Anterior cingulate cortex (tissue), 58 donors: ENCODE results near the gene STOML1.

Experiments
- DNase-seq, 58 donors: peaks; one replicate each; lab custom pipeline; 2025; lab: John Stamatoyannopoulos, UW

Gene STOML1

DNA sequence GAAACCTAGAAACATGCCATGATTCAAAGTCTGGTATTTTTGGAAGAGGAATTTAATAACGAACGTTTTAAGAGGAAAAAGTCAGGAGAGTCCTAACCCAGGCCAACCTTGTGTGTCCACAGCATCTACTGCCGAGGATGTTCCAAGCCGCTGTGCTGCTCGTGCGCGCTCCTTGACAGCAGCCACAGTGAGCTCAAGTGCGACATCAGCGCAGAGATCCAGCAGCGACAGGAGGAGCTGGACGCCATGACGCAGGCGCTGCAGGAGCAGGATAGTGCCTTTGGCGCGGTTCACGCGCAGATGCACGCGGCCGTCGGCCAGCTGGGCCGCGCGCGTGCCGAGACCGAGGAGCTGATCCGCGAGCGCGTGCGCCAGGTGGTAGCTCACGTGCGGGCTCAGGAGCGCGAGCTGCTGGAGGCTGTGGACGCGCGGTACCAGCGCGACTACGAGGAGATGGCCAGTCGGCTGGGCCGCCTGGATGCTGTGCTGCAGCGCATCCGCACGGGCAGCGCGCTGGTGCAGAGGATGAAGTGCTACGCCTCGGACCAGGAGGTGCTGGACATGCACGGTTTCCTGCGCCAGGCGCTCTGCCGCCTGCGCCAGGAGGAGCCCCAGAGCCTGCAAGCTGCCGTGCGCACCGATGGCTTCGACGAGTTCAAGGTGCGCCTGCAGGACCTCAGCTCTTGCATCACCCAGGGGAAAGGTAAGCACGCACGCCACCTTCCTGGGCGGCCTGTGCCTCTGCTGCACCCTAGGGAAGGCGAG is 30.8 kb upstream of the STOML1 start:
- DNase-seq: no peak

DNA sequence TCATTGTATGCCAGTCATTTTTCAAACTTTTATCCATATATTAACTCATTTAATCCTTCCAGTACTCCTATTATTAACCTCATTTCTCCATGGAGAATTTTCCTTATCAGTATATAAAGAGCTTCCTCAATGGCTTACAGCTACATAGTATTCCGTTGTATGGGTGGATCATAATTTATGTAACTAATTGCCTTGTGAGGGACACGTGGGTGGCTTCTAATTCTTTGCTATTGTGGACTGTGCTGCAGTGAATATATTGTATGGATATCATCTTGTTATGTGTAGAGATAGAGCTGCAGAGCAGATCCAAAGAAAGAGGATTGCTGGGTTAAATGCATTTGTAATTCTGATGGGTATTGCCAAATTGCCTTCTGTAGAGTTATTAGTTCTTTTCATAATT is 27.6 kb upstream of the STOML1 start:
- no peak for DNase-seq

DNA sequence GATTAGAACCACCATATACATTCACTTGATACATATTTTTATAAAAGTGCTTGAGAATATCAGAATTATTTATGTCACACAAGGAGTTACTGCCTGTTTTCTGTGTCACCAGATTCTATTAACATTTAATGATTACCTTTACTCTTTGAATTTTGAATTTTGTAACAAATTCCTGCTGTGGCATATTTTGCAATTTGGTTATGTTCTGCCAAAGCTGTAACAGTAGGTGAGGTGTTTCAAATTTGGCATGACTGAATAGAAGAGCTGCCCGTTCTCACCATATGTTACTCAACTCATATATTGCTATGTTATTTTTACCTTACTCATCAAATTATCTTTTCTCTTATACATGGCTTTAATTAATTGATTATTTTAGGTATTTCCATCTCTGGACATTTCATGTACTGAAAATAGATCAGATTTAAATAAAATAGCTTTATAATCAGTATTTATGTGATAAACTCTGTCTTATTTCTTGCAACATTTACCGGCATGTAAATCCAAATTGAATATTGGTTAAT is 21.3 kb upstream of the STOML1 start:
- no peak for DNase-seq

GRCh38 chr15:74011610-74012009 is 19.5 kb upstream of the STOML1 start:
- DNase-seq: no peak

DNA sequence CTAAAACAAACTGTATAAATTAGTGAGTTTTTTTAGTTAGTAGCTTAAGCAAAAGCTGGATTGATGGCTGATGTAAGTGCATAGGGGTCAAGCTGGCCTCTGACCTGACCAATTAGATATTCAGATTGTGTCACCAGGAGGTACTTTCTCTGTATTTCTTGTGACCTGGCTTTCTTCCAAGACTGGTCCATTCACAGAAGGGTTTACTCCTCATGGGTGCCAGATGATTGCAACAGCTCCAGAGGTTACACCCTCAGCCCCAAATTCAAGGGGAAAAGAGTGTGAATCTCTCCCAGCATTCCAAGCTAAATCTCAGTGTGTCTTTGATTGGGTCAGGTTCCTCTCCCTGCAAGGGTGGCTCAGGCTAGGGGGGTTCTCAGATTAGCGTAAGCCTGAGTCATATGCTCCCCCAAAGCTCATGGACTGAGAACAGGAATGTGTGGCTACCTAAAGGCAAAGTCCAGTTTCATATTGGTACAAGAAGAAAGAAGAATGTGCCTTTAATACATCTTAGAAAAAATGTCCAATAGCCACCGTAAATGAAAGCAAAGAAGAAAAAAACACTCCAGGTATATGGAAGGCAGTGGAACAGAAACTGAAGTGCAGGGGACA is 18.9 kb upstream of the STOML1 start:
- no peak for DNase-seq

DNA sequence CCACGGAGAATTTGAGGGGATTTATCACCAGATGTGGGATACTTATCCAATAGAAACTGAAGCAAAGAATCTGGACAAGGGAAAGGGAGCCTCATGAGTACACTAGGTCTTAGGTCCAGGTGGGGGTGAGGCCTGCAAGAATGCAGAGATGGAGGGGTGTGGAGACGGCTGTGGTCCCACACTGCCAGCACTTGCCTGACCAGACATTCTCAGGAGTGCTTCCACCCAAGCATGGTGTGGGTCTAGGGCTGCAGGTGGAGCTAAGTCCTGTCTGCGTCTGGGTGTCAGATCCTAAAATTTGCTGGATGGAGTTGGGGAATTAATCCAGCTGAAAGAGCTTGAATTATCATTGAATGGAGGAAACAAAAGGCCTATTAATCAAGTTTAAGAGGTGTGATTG is 16.8 kb upstream of the STOML1 start:
- DNase-seq: no peak

DNA sequence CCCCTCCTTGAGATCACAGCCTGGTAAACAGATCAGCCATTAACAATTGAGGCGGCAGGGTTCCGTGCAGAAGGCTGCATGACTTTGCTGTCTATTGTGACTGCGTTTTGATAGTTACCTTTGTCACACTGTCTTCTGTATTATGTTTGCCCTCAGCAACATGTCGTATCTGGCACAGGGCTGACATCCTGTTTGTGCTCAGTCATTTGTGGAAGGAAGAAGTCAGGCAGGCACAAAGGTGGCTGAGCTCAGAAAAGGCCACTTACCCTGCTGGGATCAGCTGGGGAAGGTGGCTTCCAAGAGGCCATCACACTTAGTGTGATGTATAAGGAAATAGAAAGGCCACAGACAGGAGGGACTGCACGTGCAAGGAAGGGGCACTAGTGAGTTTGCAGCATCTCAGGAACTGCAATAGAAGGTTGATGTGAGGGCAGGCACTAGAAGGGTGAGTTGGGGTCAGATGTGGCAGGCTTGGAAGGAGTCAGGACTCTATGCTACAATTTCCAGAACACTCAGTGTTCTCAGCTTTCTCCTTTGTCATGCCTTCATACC is 15.8 kb upstream of the STOML1 start:
- DNase-seq: no peak

DNA sequence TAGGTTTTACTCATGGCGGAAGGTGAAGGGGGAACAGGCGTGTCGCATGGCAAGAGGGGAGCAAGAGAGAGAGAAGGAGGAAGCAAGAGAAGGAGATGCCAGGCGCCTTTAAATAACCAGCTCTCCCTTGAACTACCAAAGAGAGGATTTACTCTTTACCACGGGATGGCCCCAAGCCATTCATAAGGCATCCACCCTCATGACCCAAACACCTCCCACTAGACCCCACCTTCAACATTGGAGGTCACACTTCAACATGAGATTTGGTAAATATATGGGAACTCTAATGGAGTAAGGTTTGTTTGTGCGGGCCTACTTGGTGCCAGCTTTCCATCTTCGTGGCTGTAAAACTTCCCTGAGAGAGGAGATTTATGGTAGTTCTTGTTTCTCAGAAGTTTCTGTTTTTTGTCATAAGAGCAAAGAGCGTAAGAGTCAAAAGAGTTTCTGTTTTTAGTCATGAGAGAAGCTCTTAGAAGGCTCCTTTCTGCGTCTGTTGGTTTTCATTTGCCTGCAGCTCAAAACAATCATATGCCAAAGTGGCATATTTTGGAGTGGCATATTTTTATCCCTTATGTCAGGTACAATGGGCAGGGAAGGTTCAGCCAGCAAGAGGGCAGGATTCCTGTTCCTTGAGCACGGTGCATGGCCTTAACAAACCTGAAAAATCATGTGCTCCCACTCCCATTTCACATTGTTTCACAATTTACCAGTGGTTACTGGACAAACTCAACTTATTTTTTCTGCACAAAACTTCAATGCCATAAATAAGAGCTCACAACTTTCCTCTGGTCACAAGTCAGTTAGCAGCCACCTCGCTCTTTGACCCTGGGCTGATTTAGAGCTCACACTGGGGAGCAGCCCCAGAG is 14.9 kb upstream of the STOML1 start:
- DNase-seq: no peak

DNA sequence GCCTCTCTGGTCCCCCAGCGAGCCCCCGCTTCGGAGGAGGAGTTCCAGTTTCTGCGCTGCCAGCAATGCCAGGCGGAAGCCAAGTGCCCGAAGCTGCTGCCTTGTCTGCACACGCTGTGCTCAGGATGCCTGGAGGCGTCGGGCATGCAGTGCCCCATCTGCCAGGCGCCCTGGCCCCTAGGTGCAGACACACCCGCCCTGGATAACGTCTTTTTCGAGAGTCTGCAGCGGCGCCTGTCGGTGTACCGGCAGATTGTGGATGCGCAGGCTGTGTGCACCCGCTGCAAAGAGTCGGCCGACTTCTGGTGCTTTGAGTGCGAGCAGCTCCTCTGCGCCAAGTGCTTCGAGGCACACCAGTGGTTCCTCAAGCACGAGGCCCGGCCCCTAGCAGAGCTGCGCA is 5.9 kb upstream of the STOML1 start:
- no peak for DNase-seq

GRCh38 chr15:73996939-73997338 is 4.8 kb upstream of the STOML1 start:
- peak in 3 of 58 donors; percentile 11 to 24 (median 16) for DNase-seq

DNA sequence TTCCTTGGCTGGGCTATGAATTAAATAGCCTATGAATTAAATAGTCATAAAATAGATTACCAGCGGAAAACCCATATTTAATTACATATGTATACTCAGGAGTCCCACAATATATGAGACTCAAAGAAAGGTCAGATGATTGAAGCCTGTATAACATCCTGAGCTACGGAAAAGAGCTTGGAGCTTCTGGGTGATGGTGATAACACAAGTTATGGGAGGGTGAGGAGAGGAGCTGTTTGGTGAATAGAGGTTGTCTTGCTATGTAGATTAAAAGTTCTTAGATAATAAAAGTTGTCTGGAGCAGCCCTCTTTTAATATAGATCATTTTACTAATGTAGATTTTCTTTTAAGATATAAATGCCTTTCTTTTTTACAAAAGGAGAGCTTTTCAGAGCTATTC is 4.2 kb upstream of the STOML1 start:
- no peak for DNase-seq

GRCh38 chr15:73994912-73995622 is 3.0 kb upstream of the STOML1 start:
- peak in 7 of 58 donors; percentile 21 to 53 (median 31) for DNase-seq

- DNase-seq: peak; percentile 40 to 97 (median 92)
Observed at GRCh38 chr15:73994413-73994883, 2.4 kb upstream of the STOML1 start, which contains the start of gene PML. Gene PML, plus strand, starts transcription at chr15:73994716. Its CDS starts 97 bp downstream, at chr15:73994813.

DNA sequence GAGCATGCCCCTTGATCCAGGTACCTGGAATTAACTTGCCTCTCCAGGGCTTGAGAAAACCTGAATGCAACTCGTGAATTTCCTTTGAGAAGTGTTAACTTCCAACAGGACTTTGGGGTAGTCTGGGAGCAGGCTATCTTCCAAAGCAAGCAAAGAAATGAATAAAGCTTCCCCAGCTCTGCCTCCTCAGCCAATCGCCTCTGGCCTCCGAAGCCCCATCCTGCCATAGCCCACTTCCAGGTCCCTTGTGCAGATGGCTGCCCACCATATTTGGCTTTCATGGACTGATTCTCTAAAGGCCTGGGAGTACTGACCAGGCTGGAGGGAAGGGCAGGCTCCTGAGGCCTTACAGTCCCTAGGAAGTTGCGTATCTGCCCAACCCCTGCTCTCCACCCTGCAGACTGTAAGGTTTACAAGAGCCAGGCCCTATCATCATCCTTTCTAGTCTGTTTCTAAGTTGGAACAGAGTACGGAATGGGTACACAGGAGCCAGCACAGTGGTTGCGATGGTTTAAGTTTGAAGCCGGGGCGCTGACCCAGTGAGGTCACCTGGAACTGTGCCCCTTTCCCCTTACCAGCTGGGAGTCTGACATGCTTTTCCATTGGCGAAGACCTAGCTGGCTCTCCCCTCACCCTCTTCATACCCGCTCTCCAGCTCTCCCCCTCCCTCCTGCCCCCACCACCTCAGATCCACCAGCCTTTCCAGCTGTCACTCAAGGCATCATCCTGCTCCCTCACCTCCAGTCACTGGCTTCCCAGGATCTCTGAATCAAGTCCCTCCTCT is 1.3 kb upstream of the STOML1 start:
- no peak for DNase-seq

DNA sequence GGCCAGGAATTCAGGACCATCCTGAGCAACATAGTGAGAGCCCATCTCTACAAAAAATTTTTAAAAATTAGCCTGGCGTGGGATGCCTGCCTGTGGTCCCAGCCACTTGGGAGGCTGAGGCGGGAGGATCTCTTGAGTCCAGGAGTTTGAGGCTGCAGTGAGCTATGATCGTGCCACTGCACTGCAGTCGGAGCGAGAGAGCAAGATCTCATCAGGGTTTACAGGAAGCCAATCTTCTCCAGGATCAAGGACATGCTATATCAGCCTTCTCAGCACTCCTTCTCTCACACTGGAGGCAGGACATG is 451 bp upstream of the STOML1 start:
- DNase-seq: no peak

DNA sequence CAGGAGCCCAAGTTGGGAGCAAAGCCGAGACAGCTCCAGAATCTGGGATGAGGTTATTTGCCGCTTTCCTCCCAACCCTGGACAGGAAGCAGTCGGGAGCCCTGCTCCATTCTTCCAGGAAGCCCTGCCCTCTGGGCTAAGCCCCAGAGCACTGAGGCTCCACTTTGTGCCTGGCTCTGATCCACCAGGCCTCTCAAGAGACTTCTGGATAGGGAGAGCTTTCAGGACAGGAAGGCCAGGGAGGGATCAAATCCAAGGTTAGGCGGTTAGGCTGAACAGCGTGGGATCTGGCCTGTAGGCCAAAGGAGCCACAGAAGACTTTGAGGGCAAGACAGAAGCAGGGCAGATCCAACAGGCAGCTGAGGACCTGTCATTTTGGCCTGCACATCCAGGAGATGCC is 835 bp downstream of the STOML1 start:
- peak in 39 of 58 donors; percentile 7 to 74 (median 34) for DNase-seq

DNA sequence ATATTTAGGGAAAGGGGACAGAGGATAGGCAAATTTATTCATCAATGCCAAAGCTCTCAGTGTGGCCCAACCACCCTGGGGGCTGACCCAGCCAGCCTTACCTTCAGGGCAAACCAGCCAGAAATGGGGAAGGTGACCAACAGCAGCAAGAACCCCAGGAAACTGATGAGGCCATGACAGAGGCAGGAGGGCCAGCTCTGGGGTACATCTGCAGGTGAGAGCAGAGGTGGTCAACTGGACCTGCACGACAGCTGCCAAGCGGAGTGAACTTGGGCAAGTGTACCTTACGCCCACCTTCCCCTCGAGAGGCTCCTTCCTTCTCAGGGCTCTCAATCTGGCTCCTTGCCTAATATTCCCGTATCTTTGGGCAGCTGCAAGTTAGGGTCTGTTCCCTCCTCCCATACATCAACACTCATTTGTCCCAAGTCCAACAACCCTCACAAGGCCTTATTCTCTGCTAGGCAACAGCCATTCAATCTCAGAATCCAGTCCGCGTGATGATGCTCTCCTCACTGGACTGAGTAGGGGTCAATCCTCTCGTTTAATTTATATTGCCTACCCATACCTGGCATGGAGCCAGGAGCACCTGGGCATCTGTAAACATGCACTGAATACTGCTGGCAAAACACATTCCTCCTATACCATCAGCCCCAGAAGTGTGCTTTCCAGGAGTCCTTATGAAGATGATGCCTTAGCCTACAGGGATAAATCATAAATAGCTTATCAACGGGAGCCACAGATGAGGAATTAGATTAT is 1.7 kb downstream of the STOML1 start:
- DNase-seq: no peak

GRCh38 chr15:73989001-73989798 is 2.9 kb downstream of the STOML1 start:
- DNase-seq: no peak
